Measurements from ENCODE around the gene TET2. TPM values are rescaled to one million over a fixed set of nuclear protein-coding genes. Genes with fewer than 3 reads are reported as not detected.

The TET2 gene
- total RNA-seq, 2 experiments from 2014 or later: 0.19 TPM; not detected in 1

GRCh38 chr4:105122350-105122749 is 24.3 kb upstream of the TET2 start:
- ChIA-PET CTCF (ENCODE audit: unreplicated experiment) (no interaction called here), POLR2A (no interaction called here)
- no peak overlapping the region for H3K4me2 ChIP-seq (ENCODE audit: low read length)
- no peaks in the 10 kb centered on the region for H3K79me2 ChIP-seq (ENCODE audit: insufficient read depth, low read depth, low read length)
- intact Hi-C loops (cut with micrococcal nuclease; ENCODE audit: unreplicated experiment): no loop called here
- H4K20me1 ChIP-seq (ENCODE audit: insufficient read depth, low read length): no peaks in the 10 kb centered on the region
- H2AFZ ChIP-seq (ENCODE audit: low read length): no peak overlapping the region
- H3K4me3 ChIP-seq (ENCODE audit: low read depth, low read length, poor library complexity, severe bottlenecking): no peak overlapping the region
- no peaks in the 10 kb centered on the region for H3K36me3 ChIP-seq (ENCODE audit: insufficient read depth, low read length)
- no peaks in the 10 kb centered on the region for H3K9me3 ChIP-seq (ENCODE audit: low read length)
- BruUV-seq (replicated peaks): no TSS peak
- TF ChIP-seq EZH2phosphoT487 (IDR thresholded peaks at IDR 0.05; ENCODE audit: borderline replicate concordance, low read depth, low read length) (no peak), CTCF (conservative IDR thresholded peaks at IDR 0.05; ENCODE audit: low read length) (no peak)
- no peak for DNase-seq (ENCODE audit: low spot score)
- no peaks in the 10 kb centered on the region for H3K4me1 ChIP-seq (ENCODE audit: insufficient read depth, low read length, poor library complexity, severe bottlenecking)
- no peak overlapping the region for H3K27ac ChIP-seq (ENCODE audit: low read depth, low read length, poor library complexity, severe bottlenecking)
- H3K9me2 ChIP-seq (ENCODE audit: insufficient read depth, low read length): no peaks in the 10 kb centered on the region

DNA sequence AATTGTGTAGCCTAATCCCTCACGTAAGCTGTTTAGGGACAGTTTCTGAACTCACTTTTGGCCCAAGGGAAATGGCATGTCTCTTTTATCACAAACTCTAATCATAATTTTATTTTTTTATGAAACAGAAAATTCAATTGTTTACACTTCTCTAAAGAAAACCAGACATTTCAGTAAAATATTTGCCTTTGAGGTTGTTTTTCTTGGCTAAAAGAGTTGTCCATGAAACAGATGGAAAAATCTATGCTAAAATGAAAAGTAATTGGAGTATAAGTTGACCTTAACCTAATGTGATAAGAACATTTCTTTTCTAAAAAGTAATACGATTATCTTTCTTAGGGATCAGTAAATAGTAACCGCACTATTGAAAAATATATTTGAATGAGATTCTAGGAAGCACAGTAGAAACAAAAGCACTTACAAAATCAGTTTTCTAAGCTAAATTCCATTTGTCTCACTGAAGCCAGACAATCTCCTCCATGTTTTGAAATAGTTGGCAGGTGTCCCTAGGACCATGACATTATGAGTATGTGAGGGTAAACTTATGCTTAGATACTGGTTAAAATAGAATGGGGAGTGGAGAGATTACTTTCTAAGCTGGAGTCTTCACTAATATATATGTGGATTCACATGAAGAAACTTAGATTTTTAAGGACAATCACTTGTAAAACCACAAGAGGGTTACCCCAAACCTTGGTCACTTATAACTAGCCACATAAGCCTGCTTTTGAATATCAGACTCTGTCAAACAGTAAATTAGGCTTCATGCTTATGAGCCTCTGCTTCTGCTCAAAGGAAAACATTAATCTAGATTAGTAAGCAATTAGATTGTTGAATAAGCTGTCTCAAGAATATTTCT is 20.1 kb upstream of the TET2 start:
- CTCF ChIA-PET (ENCODE audit: unreplicated experiment): no interaction called here
- H3K9me2 ChIP-seq (ENCODE audit: insufficient read depth, low read length): no peaks in the 10 kb centered on the region
- H3K79me2 ChIP-seq (ENCODE audit: insufficient read depth, low read depth, low read length): no peaks in the 10 kb centered on the region
- no peaks in the 10 kb centered on the region for H3K9me3 ChIP-seq (ENCODE audit: low read length)
- no peaks in the 10 kb centered on the region for H4K20me1 ChIP-seq (ENCODE audit: insufficient read depth, low read length)
- POLR2A ChIA-PET: interaction anchor here (1.2 kb wide), 1 partner anchor 10 kb away, joined by 4 read pairs; no protein-coding TSS in a partner anchor
- no peak overlapping the region for H2AFZ ChIP-seq (ENCODE audit: low read length)
- H3K4me3 ChIP-seq (ENCODE audit: low read depth, low read length, poor library complexity, severe bottlenecking): no peak overlapping the region
- TF ChIP-seq CTCF (conservative IDR thresholded peaks at IDR 0.05; ENCODE audit: low read length) (no peak), EZH2phosphoT487 (IDR thresholded peaks at IDR 0.05; ENCODE audit: borderline replicate concordance, low read depth, low read length) (no peak)
- H3K4me2 ChIP-seq (ENCODE audit: low read length): no peak overlapping the region
- intact Hi-C loops (cut with micrococcal nuclease; ENCODE audit: unreplicated experiment): no loop called here
- H3K36me3 ChIP-seq (ENCODE audit: insufficient read depth, low read length): no peaks in the 10 kb centered on the region
- no peak overlapping the region for H3K27ac ChIP-seq (ENCODE audit: low read depth, low read length, poor library complexity, severe bottlenecking)
- no TSS peak for BruUV-seq (replicated peaks)
- H3K4me1 ChIP-seq (ENCODE audit: insufficient read depth, low read length, poor library complexity, severe bottlenecking): no peaks in the 10 kb centered on the region
- no peak for DNase-seq (ENCODE audit: low spot score)

GRCh38 chr4:105127170-105127445 is 19.6 kb upstream of the TET2 start:
- intact Hi-C loops (cut with micrococcal nuclease; ENCODE audit: unreplicated experiment): no loop called here
- no peak overlapping the region for H2AFZ ChIP-seq (ENCODE audit: low read length)
- H3K9me3 ChIP-seq (ENCODE audit: low read length): no peaks in the 10 kb centered on the region
- CTCF ChIA-PET (ENCODE audit: unreplicated experiment): no interaction called here
- H3K4me1 ChIP-seq (ENCODE audit: insufficient read depth, low read length, poor library complexity, severe bottlenecking): no peaks in the 10 kb centered on the region
- H3K4me2 ChIP-seq (ENCODE audit: low read length): no peak overlapping the region
- no peak overlapping the region for H3K27ac ChIP-seq (ENCODE audit: low read depth, low read length, poor library complexity, severe bottlenecking)
- H3K4me3 ChIP-seq (ENCODE audit: low read depth, low read length, poor library complexity, severe bottlenecking): no peak overlapping the region
- no TSS peak for BruUV-seq (replicated peaks)
- no peaks in the 10 kb centered on the region for H4K20me1 ChIP-seq (ENCODE audit: insufficient read depth, low read length)
- no peaks in the 10 kb centered on the region for H3K9me2 ChIP-seq (ENCODE audit: insufficient read depth, low read length)
- POLR2A ChIA-PET: interaction anchor here (1.2 kb wide), 1 partner anchor 11 kb away, joined by 4 read pairs; no protein-coding TSS in a partner anchor
- no peaks in the 10 kb centered on the region for H3K36me3 ChIP-seq (ENCODE audit: insufficient read depth, low read length)
- no peaks in the 10 kb centered on the region for H3K79me2 ChIP-seq (ENCODE audit: insufficient read depth, low read depth, low read length)
- TF ChIP-seq CTCF (conservative IDR thresholded peaks at IDR 0.05; ENCODE audit: low read length) (no peak), EZH2phosphoT487 (IDR thresholded peaks at IDR 0.05; ENCODE audit: borderline replicate concordance, low read depth, low read length) (no peak)
- DNase-seq (ENCODE audit: low spot score): no peak
